GM18507 (cell line): ENCODE measurements around the gene PLEKHG7.
"Not testable (repeated sequence)": the region's sequence is repeated elsewhere in the genome, so short reads cannot be mapped to it uniquely, and the experiment has no call there.

Source experiments
- DNase-seq: peaks from one replicate; pipeline ENCODE4 v3.0.0; 2011; ENCODE audit warnings: low read depth; ENCODE audit not compliant: insufficient read length; ENCODE audit errors: extremely low spot score
- FAIRE-seq: peaks from 2 replicates; lab custom pipeline; 2011; peaks lifted over from hg19 to GRCh38; lab: Jason Lieb, UNC

The PLEKHG7 gene

GRCh38 chr12:92702754-92703679, at the start of gene PLEKHG7:
Gene PLEKHG7 (plus strand): TSS chr12:92702989. CDS start chr12:92706632, 3,643 bp downstream.
- DNase-seq (peak; percentile 77), FAIRE-seq (peak; percentile 97)

- FAIRE-seq, DNase-seq: not testable (repeated sequence)
Measured at GRCh38 chr12:92654256-92654655, 48.5 kb upstream of the PLEKHG7 start.

- no peak for FAIRE-seq
- no peak for DNase-seq
Measured at GRCh38 chr12:92654929-92655328, 47.9 kb upstream of the PLEKHG7 start.

- FAIRE-seq (no peak), DNase-seq (no peak)
Measured at GRCh38 chr12:92656911-92657310, 45.9 kb upstream of the PLEKHG7 start.

- FAIRE-seq (no peak), DNase-seq (no peak)
Measured at GRCh38 chr12:92657770-92658169, 45.0 kb upstream of the PLEKHG7 start.

- FAIRE-seq: no peak
Measured at GRCh38 chr12:92658611-92659010, 44.2 kb upstream of the PLEKHG7 start.

GRCh38 chr12:92661269-92661668, 41.5 kb upstream of the PLEKHG7 start:
- FAIRE-seq (no peak), DNase-seq (no peak)

More at GRCh38 chr12:92658611-92659010, 44.2 kb upstream of the PLEKHG7 start:
- no peak for DNase-seq

GRCh38 chr12:92665496-92665895, 37.3 kb upstream of the PLEKHG7 start:
- no peak for FAIRE-seq

GRCh38 chr12:92668739-92669138, 34.0 kb upstream of the PLEKHG7 start:
- no peak for DNase-seq
- no peak for FAIRE-seq

More at GRCh38 chr12:92665496-92665895, 37.3 kb upstream of the PLEKHG7 start:
- DNase-seq: no peak

GRCh38 chr12:92671524-92671923, 31.3 kb upstream of the PLEKHG7 start:
- FAIRE-seq, DNase-seq: not testable (repeated sequence)

- FAIRE-seq (peak; percentile 70), DNase-seq (peak; percentile 22)
Measured at GRCh38 chr12:92673756-92674155, 29.0 kb upstream of the PLEKHG7 start.

GRCh38 chr12:92674500-92674899, 28.3 kb upstream of the PLEKHG7 start:
- DNase-seq (no peak), FAIRE-seq (no peak)

- FAIRE-seq: peak; percentile 12
Measured at GRCh38 chr12:92675092-92675865, 27.5 kb upstream of the PLEKHG7 start.

GRCh38 chr12:92676710-92677109, 26.1 kb upstream of the PLEKHG7 start:
- DNase-seq (no peak), FAIRE-seq (peak; percentile 15)

More at GRCh38 chr12:92675092-92675865, 27.5 kb upstream of the PLEKHG7 start:
- DNase-seq: no peak

GRCh38 chr12:92690601-92691000, 12.2 kb upstream of the PLEKHG7 start:
- no peak for FAIRE-seq

GRCh38 chr12:92695056-92695455, 7.7 kb upstream of the PLEKHG7 start:
- DNase-seq: no peak
- FAIRE-seq: no peak

More at GRCh38 chr12:92690601-92691000, 12.2 kb upstream of the PLEKHG7 start:
- no peak for DNase-seq

GRCh38 chr12:92695577-92695976, 7.2 kb upstream of the PLEKHG7 start:
- FAIRE-seq (no peak), DNase-seq (no peak)

- FAIRE-seq (no peak), DNase-seq (no peak)
Measured at GRCh38 chr12:92696216-92696615, 6.6 kb upstream of the PLEKHG7 start.

GRCh38 chr12:92698474-92698873, 4.3 kb upstream of the PLEKHG7 start:
- DNase-seq (no peak), FAIRE-seq (no peak)

GRCh38 chr12:92701441-92701840, 1.3 kb upstream of the PLEKHG7 start:
- FAIRE-seq: no peak

More at GRCh38 chr12:92701441-92701840, 1.3 kb upstream of the PLEKHG7 start:
- no peak for DNase-seq
